Measurements from ENCODE around the gene CNTNAP2.

The CNTNAP2 gene
- 0 to 0.08 (median 0) reads per million in 4 donors for total RNA-seq

GRCh38 chr7:146116521-146117222, at the start of gene CNTNAP2:
TSS of gene CNTNAP2 (plus strand) at chr7:146116801. CDS start at chr7:146116877, 76 bp downstream.
- no peak for DNase-seq

DNA sequence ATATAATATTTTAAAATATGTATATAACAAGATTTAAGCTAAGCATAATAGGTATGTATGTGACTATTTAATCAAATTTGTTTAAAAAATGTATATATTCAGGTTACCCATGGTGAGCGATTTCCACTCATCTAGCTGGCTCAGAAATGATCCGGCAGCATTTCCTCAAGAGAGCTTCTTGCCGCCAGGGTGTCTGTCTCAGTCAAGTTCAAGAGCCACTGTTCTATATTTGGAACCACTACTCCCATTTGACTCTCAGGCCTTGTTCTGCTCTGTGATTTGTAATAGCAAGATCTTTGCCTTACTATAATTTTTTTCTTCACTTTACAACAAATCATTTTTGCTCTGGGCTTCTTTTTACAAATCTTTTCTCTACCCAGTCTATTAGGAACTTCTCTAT, 48.7 kb upstream of the CNTNAP2 start:
- no peak for DNase-seq

- DNase-seq, result no peak
Measured at GRCh38 chr7:146074195-146074765, 42.3 kb upstream of the CNTNAP2 start.

GRCh38 chr7:146076344-146076743, 40.3 kb upstream of the CNTNAP2 start:
- DNase-seq, result no peak

- DNase-seq, result no peak
Measured at GRCh38 chr7:146084086-146084485, 32.5 kb upstream of the CNTNAP2 start.

DNA sequence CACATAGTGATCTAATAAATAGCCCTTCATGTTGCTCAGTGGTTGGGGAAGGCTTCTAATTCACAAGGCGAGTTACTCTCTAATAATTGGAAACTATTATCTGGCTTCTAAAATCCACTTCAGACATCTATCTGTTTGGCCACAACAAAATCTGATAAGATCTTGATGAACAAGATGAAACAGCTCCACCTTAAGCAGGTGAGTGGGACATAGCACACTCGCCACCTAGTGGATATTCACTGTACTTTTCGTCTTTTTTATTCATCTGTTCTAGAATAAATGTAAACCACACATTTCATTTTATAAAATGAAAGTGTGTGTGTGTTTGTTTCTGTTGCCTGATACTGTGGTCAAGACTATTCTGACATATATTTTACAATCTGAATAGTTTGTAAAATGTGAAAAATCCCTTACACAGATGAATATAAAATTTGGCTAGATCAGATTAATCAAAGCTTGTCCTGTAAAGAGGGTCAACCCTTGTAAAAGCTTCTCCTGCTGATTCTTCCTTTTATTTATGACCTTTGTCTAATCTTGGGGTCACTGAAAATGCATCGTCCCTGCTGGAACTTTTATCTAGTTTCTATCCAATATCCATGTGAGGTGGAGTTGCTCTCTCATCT, 26.5 kb upstream of the CNTNAP2 start:
- peak in 1 of 5 donors; percentile 1 for DNase-seq

DNA sequence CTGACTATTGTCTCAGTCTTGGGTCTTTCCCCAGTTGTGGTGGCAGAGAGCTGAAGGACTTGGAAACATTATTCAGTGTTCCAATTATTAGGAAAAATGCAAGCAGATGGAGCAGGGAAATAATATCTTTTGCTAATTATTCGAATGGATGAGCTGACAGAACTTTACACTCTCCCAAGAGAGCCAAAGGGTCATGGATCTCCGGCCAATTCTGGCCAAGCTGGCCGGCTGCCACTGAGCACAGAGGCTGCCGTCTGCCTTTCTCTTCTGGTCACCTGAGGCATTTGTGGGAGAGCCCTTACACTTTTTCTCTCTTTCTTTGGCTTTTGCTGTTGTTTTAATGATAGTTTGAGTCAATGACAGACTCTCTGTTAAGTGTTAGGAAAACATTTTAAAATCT, 22.2 kb upstream of the CNTNAP2 start:
- no peak for DNase-seq

- DNase-seq, result no peak
Measured at GRCh38 chr7:146096994-146097393, 19.6 kb upstream of the CNTNAP2 start.

- DNase-seq, result no peak
Measured at GRCh38 chr7:146106319-146106718, 10.3 kb upstream of the CNTNAP2 start.

DNA sequence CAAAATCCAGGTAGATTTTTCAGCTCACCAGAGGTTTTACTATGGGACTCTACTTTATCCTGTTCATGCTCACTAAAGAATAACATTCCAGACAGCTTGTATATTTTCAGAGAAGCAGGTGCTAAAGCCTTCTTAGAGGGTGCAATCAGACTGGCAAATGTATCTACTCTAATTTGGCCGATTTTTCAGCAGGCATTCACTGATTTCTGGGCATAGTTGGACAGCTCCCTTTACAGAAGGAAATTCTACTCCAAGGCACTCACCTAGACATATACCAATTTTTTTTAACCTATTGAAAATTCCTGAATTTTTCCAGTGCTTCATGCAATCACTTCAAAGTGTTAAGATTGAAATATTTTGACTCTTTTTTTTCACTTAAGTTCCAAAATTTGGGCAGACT, 3.8 kb upstream of the CNTNAP2 start:
- no peak for DNase-seq

- DNase-seq, result no peak
Measured at GRCh38 chr7:146115548-146115850, 1.1 kb upstream of the CNTNAP2 start.

- peak in 1 of 5 donors; percentile 2 for DNase-seq
Measured at GRCh38 chr7:146115851-146116520, 615 bp upstream of the CNTNAP2 start.

DNA sequence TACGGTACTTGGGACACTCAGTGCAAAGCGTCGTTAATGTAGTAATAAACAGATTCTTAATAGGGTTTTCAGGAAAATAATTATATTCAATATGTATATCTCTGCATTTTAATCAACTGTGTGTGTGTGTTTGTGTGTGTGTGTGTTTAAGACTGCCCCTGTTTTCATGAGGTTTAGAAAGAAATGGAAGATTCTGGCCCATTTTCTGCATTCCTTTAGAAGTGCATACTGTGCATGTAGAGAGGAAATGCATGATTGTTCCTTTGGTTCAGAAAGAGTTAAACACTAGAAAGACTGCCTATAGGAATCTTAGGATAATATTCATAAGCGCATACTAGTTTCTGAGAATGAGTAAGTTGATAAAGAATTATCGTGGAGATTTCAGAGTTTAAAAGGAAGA, 975 bp downstream of the CNTNAP2 start:
- DNase-seq, result no peak

DNA sequence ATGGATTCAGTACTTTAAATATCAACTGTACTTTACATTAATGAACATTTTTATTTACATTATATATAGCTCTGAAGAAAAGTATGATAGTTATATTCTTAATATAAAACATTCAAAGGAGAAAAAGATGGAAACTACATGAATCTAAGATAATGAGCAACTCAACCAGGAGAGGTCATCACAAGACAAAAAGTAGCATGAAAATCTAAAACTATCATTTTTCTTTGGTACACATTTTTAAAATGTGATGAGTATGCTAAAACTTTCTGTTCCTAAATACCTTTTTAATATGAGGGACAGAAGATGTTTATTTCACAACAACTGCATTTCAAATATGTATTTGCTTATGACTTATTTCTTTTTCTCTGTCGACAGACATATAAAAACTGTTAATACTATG, 2.4 kb downstream of the CNTNAP2 start:
- DNase-seq, result no peak

DNA sequence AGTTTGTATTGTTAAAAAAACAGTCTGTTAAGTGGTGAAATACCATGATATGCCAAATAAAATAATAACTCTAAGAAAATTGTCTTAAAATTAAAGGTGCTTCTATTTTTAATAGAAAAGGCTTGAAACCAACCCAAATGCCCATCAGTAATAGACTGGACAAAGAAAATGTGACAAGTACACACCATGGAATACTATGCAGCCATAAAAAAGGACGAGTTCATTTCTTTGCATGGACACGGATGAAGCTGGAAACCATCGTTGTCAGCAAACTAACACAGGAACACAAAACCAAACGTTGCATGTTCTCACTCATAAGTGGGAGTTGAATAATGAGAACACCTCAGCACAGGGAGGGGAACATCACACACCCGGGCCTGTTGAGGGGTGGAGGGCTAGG, 7.1 kb downstream of the CNTNAP2 start:
- DNase-seq, result no peak

- no peak for DNase-seq
Measured at GRCh38 chr7:146126767-146127509, 10.3 kb downstream of the CNTNAP2 start.

DNA sequence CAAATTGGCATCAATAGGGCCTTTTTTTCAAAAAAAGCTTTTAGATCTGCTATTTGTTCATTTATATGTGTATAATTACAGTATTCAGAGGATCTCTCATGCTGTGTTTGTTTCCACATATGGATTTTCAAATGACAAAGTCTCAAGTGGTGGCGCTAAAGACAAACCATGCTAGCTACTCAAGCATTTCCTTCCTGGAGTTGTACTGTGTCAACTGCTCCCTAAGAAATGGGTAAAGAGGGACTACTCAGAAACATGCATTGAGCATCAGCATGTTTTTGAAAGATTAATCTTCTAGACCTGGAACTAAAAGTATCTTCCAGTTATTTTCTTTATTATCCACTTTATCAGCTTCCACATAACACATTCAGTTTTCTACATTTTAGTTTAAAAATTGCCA, 12.7 kb downstream of the CNTNAP2 start:
- no peak for DNase-seq

GRCh38 chr7:146129997-146130396, 13.4 kb downstream of the CNTNAP2 start:
- no peak for DNase-seq

GRCh38 chr7:146131701-146132100, 15.1 kb downstream of the CNTNAP2 start:
- DNase-seq, result no peak

DNA sequence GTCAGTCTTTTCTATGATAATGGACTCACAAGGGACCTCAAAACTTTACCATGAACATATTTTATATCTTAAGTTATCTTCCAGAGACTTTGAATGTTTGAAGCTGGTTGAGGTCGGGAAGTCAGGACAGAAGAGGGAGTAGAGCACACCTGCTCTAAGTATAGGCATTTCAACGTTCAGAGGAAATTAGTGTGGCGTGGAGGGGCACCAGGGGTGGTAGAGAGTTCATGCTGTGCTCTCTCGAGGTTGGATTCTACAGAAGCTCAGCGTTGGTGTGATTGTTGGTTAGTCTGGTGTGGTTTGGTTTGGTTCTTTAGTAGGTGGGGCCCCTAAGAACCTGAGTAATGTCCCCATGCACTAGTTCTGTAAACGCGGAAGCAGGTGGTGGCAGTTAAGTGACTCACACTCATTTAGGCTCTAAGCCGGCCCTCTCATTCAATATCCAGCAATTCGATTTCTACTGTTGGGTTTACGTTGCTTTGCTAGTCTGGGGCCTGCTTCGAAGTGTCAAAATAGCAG, 19.8 kb downstream of the CNTNAP2 start:
- no peak for DNase-seq

DNA sequence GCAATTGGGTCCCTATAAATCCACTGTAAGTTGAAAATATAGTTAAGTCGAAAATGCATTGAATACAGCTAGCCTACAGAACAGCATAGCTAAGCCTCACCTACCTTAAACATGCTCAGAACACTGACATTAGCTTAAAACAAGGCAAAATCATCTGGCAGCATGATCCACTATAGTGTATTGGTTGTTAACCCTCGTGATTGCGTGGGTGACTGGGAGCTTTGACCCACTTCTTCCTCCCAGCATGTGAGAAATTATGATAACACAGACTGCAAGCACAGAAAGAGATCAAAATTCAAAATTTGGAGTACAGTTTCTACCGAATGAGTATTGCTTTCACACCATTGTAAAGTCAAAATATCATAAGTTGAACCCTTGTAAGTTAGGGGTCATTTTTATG, 22.3 kb downstream of the CNTNAP2 start:
- no peak for DNase-seq

- no peak for DNase-seq
Measured at GRCh38 chr7:146146831-146147486, 30.4 kb downstream of the CNTNAP2 start.
